SW480 (cell line): ENCODE data around the gene PHLDA1.
A peak's percentile ranks its signal among the peaks of the same experiment; 100 is the strongest.
"Not testable (repeated sequence)": the region's sequence is repeated elsewhere in the genome, so short reads cannot be mapped to it uniquely, and the experiment has no call there.

Source experiments
- DNase-seq: peaks from one replicate; pipeline ENCODE4 v3.0.0-alpha.2; 2016; ENCODE audit warnings: low spot score

PHLDA1 gene

DNA sequence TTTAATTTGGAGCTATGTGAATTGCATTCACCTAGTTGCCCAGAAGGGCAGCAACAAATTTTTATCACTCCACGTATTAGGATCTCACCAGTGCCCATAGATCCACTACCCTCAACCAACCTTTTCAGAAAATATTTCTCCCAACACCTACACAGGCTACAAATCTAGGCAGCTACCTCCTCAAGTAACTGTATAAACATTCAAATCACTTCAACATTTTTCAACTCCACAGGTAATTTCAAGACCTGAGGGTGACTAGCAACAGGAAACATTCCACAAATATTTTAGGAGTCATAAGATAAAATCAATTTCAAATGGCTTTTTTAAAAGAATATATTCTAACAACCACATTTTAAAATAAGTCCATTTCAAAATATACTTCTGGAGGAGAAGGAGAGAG is 12.9 kb downstream of the PHLDA1 start:
- DNase-seq = no peak

DNA sequence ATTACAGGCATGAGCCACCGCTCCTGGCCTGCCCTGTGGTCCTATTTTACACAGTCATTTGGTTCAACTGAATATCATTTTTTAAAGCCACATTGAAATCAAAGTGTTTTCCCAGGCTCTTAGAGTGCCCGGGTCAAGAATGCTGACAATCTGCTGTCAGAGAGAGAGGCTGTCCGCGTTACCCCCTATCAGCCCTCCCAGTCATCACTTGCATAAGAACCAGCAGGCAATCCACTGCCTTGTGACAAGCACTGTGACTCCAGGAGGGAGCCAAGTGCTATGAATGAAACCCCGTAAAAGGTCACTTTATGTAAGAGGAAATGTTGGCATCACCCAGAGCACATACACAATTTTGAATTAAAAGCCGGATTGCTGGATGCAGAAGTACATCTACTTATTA is 13.5 kb downstream of the PHLDA1 start:
- DNase-seq = peak; percentile 52

DNA sequence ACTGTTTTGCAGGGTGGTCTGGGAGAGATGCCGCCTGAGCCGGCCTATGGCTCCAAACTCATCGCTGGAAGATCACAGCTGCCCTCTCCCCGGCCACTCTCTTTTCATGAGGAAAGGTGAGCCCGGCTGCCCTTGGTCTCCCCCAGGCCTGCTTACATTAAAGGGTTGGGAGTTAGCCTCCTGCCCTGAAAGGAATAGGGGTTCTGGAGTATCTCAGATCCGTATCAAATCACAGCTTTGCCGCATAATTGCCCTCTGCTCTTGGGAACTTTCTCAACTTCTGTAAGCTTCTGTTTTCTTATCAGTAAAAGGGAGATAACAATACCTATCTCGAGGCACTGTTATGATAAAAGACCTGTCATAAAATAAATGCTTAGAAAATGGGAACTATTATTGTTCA is 17.6 kb downstream of the PHLDA1 start:
- DNase-seq = no peak

DNA sequence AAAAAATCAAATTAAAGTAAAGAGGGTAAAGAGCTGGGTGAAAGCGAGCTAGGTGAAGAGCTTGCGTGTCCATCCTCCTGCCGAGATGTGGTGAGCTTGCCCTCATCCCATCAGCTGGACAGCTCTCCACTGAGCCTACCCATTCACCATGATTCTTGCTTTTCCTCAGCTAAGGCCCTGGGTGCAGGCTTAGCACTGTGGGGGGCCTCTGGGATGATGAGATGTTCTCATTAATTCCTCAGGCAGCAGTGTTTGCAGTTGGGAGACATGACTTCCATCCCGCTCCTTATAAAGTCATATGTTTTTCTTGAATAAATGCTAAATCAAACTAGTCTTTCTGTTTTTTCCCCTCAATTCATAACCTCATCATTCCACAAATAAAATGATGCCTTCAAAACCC is 18.0 kb downstream of the PHLDA1 start:
- DNase-seq = no peak

DNA sequence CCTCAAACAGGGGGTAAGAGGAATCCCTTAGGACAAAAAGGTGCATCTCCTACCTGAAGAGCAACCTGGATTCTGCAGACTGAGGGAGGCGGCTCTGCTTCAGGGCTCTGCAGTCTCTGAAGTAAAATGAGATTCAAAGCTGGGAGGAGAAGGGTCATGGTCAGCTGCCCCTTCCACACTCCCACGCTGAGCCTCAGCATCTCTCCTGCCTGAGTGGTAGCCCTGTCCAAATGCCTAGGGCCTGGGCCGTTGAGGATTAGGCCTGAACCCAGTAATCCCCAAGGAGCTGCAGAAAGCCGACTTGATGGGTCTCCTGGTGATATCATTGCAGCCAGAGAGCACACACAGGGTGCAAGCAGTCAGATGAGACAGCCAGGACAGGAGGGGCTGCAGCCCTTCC is 18.9 kb downstream of the PHLDA1 start:
- DNase-seq = no peak

DNA sequence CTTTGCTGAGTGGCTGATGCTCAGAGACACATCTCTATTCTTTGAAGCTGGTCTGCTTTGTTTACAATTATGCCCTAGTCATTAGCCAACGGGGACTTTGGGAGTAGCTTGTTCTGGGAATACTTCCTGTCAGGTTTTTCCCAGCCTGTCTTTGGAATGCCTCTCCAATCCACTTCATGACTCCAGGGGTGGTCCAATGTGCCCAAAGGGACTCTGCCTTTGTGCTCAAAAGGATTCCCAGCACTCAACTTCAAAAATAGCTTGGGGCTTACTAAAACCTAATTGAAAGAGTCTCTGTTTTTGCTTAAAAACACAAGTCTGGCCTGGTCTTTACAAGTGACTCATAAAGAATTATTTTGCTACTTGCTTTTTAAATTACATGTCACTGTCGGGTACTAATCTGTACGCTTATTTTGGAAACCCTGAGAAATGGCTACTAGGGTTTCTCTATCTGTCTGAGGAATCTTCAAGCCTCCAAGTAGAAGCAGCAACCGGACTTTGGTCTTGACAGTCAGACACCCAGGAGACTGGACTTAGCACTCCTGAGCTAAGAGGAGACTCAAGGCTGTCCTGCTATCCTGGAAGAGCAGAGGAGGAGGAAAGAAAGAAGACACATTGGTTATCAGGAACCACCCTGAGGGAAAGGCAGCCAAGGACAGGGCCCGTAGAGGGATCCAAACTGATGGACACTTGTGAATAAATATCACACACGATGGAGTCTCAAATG is 20.7 kb downstream of the PHLDA1 start:
- no peak for DNase-seq

DNA sequence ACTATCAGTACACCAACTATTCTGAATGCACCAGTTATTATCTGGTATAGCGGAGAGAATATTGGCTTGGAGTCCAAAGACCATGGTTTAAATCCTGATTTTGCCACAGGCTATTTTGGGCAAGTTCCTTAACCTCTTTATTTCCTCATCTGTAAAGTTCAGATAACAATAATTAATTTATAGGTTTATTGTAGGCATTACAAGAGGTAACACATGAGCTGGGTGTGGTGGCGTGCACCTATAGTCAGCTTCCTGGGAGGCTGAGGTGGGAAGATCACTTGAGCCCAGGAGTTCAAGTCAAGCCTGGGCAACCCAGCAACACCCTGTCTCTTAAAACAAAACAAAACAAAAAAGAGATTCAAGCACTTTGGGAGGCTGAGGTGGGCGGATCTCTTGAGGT is 23.1 kb downstream of the PHLDA1 start:
- DNase-seq = no peak

DNA sequence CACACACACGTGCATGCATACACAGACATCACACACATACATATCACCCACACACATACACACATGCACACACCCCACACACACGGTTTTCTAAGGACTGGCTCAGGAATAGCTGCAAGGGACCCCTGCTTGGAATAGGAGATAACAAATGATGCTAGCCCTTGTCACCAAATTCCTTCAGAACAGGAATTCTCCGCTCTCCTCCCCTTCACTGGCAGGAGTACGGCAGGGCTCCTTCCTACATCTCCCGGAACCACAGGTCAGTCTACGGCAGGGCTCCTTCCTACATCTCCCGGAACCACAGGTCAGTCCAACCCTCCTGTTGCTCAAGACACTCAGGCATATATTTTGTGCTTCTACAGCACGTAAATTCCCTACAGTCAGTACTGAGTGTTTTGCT is 23.9 kb downstream of the PHLDA1 start:
- DNase-seq = no peak

DNA sequence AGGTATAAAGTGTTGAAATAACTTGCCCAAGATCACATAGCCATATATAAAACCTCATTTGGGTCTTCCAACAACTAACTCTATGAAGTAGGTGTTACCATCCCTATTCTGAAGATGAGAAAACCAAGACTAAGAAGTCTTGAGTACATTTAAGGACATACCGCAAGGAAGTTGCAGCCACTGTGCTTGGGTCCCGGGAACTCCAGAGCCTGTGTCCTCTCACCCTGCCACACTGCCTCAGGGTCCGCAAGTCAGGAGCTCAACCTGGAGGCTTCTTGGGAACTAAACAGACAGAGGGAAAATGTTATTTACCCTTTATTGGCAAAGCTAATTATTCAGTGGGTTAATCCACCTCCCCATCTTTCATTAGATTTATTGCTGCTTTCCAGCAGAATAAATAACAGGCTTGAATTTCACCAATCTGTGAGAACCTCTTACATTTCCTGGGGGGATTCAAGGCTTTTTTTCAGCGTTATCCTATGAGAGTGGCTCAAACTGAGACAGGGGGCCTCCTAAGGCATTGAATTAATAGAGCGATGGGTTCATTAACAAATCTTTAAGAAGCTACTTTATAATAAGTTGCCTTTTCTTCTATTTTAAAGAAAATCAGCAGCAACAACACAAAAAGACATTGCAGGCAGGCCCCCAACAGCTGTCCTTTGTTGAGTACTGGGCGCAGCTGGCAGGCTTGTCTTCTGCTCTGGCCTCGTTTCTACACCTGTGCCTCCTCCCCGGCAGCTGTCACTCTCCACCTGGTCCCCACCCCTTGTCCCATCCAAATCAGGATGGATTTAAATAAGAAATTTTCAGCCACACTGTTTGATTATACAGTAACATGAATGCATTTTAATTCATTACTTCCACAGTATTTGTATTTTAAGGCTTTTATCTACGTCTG is 25.3 kb downstream of the PHLDA1 start:
- DNase-seq = no peak

DNA sequence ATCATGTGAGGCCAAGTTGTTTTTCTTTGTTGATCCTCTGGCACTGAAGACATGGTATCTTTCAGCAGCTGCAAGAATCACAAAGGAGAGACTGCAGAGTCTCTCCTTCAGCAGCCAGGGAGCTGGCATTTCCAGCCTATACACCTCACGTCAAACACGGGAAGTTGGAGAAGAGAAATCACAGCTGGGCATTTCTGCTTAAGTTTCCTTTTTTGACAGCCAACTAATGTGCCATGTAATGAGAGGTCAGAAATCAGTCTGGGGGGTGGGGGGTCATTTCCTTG is 28.3 kb downstream of the PHLDA1 start:
- DNase-seq = no peak

DNA sequence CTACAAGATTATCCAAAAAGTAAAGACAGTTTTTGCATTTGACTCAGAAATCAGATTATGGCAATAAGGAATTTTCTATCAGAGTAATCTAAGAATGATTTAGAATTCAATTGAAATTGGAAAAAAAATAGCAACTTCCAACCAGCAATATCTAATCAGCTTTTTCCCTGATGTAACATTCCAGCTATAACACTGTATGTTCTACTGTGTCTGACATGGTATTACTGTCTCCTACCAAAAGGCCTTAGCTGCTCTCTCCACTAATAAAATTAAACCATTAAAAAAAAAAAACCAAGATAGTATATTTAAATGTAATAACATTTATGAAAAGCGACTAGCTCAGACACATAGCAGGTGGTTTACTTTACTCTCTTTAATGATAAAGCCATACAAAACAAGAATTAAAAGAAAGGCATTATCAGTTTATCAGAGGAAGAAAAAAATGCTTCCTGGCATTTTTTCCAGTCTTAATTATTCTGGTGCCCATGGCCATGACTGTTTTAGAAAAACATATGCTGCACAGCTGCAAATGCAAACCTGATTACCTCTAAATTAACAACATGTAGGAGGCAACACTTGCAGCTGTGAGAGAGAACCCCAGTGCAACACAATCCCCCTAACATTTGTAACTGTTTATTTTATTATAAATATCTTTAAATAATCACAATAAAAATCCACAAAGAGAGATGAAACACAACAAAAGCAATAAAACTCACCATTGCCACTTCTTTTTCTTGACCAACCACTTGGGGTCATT is 28.8 kb downstream of the PHLDA1 start:
- DNase-seq = no peak

DNA sequence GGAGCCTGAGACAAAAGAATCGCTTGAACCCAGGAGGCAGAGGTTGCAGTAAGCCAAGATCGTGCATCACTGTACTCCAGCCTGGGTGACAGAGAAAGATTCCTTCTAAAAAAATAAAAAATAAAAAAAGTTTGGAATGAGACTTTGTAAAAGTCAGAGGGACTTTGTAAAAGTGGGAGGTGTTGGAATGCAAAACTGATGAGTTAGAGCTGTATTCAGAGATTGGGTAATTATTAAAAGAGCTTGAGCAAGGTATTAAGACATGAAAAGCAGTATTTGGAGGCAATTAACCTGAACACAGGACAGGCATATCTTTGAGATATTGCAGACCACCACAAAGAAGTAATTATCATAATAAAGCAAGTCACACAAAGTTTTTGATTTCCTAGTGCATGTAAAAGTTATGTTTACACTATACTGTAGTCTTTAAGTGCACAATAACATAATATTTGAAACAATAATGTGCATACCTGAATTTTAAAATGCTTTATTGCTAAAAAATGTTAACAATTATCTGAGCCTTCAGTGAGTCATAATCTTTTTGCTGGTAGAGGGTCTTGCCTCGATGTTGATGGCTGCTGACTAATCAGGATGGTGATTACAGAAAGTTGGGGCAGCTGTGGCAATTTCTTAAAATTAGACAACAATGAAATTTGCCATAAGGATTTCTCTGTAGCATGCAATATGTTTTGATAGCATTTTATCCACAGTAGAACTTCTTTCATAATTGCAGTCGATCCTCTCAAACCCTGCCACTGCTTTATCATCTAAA is 33.1 kb downstream of the PHLDA1 start:
- DNase-seq = no peak

DNA sequence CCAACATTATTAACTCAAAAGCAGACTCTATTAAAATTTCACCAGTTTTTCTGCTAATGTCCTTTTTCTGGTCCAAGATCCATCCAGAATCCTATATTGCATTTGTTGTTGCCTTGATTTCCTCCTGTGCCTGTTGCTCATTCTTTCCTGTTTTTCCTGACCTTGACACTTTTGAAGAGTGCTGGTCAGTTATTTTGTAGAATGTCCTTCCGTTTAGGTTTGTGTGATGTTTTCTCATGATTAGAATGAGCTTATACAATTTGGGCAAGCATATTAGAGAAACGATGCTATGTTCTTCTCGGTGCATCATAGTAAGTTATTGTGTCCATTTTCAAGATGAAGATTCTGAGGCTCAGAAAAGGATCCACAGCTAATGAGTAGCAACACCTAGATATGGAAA is 33.9 kb downstream of the PHLDA1 start:
- DNase-seq = no peak

DNA sequence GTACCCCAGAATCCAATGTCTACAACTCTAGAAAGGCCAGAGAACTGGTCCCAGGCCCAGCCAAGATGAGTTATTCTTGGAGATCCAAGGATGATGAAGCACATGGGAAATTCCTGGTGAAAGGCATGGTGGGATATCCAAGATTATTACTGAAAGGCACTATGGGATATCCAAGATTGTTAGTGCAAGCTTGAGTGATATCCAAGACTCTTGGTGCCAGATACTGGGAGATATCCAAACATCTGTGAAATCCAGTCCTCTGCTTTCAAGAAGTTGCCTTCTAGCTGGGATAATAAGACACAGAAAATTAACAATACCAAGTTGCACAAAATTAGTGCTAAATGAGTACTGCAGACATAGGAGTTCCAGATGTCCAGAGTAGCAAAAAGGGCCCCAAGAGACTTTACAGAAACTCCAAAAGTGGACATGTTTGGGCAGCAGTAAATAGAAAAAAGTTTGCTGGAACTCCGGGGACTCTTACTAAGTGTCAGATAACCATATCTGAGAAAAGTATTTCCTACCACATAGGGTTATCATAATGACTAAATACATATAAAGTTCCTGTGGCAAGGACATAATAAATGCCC is 34.6 kb downstream of the PHLDA1 start:
- DNase-seq = no peak

DNA sequence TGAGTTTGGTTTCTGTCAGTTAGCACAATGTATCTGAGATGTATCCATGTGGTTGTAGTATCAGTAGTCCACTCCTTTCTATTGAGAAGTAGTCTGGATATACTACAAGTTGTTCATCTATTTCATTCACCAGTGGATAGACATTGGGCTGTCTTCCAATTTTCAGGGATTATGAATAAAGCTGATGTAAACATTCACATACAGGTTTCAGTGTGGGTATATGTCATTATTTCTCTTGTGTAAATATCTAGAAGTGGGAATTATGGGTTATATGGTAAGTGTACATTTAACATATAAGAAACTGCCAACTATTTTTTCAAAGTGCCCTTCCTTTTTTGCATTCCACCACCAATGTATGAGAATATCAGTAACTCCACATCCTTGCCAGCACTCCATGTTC is 35.9 kb downstream of the PHLDA1 start:
- no peak for DNase-seq

DNA sequence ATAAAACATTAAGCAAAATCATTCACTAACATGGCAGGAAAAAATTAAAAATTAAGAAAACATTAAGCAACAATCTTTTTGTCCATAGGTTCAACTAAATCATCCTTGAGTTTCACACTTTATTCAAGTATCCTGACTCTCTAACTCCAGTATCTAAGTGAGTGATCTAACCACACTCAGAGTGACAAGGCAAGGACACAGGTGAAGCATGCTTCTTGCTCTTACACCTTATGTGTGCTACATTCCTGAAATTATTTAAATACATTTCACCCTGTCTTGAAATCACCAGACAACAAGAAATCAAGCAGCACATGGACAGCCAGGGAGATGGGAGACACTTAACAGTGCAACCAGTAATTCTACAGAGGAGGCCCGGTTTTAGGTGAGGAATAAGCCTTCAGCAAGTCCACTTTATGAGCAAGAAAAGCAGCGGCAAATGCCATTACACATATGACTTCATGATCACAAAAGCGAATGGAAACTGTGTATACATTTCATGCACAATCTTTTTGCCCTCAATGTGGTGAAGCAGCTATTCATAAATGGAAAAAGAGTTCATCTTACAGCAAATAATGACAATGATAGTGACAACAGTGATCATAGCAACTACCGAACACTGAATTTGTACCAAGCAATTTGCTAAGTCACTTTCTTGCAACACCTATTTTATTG is 37.4 kb downstream of the PHLDA1 start:
- no peak for DNase-seq

DNA sequence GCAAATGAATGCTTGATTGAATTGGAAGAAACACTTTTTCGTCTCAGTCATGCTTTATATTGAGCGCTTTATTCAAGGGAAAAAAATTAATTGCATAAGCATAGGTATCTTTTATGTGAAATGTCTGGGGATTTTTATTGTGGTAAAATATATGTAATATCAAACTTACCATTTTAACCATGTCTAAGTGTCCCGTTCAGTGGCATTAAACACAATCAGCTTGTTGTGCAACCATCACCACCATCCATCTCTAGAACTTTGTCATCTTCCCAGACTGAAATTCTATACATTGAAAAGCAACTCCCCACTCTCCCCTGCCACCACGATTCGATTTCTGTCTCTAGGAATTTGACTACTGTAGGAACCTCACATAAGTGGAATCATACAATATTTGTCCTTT is 39.8 kb downstream of the PHLDA1 start:
- DNase-seq = no peak

DNA sequence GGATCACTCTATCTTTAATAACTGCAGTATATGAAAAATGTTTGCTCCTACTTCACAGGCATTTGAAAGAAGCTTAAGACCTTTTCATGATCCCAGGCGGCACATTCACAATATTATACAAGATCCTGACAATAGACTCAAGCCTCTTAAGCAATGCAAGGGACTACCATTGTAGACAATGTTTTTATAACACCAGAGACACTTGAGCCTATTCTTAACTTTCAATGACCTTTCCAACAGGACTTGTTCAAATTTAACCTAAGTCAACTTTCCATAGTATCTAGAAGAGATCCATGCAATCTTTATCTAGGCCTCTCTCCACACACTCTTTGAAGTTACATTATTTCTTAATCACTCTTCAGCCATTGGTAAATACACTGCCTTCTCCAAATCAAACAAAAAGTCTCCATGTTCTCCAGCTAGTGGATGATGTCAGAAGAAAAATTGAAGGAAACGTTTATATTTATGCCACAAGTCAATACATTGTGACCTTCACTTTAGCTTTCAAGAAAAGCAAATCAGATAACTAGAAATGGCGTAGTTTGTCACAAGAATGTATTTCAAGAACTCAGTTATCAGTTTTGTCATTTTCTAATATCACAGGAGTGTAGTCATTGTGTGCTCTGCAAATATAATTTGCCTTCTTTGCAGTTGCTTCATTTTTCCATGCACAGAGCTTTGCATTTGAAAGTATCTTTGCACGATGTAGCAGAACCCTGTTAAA is 41.2 kb downstream of the PHLDA1 start:
- no peak for DNase-seq

DNA sequence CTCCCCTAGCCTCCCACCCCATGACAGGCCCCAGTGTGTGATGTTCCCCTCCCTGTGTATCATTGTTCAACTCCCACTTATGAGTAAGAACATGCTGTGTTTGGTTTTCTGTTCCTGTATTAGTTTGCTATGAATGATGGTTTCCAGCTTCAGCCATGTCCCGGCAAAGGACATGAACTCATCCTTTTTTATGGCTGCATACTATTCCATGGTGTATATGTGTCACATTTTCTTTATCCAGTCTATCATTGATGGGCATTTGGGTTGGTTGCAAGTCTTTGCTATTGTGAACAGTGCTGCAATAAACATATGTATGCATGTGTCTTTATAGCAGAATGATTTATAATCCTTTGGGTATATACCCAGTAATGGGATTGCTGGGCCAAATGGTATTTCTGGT is 43.9 kb downstream of the PHLDA1 start:
- not testable (repeated sequence) for DNase-seq

DNA sequence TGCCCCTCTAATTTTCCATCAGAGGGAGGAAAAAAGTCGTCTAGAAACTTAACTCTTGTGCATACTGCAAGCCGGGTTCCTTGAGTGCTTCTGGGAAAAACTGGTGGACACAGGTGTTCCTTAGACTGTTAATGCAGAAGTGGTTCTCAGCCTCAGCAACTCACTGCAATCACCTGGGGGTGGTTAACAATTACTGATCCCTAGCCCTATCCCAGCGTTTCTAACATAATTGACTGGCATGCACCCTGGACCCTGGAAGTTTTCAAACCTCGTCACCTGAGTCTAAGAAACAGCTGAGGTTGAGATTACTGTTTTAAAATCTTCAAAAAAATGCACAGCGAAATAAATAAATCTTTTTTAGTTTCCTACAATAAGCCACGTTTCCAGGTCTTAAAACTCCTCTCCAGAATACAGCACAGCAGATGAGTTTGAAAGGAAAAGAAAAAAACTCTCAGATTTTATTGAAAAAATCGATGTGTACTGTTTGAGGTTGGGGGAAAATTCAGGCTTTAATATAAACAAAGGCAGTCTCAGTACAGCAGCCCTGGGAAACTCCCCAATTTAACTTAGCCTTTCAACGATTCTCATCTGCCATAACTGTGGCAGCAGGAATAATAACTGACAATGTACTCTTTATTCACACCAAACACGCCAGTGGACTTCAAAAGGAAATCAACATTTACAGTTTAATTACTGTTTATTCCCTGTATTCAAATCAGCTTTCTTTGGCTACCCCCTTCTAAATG is 45.4 kb downstream of the PHLDA1 start:
- DNase-seq = peak; percentile 83
